Activated CD4-positive, CD25-positive, alpha-beta regulatory T cell treated with anti-CD3 and anti-CD28 coated beads, Interleukin-2, amount 50 U/mL, for 24 hours (primary cell): ENCODE data around the gene ZMIZ1.

Experiments
- ATAC-seq, 2 donors: fragments of 150-1000 bp; cut with Tn5 transposase; one replicate each; pipeline ENCODE4 v1.10.0; 2021; ENCODE audit warnings: mild to moderate bottlenecking in 1 of 2, moderate library complexity in 1 of 2

Gene ZMIZ1

DNA sequence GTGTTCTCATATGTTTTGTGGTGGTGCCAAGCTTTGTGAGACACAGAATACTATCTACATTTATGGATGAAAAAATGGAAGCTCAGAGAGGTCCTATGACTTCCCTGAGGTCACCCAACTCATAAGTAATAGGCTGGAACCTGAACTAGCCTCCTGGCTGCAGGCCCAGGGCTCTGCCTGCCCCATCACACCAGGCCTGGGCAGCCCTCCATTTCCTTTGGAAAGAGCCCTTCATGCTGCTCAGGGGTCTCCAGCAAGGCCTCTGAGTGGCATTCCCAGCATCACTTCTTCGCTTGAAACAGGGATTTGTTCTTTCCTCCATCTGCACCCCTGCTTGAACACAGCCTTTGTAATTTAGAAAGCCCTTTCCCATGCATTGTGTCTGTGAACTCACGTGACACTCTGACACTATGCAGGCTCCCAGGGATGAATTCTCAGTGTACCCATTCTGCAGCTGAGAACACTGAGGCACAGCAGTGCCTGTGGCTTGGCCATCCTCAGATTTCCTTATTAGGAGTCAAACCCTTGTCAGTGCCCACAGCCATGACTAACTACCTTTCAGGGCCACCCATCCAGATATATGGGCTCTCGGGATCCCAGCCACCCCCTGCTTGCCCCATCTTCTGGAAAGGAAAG is 150.7 kb downstream of the ZMIZ1 start:
- no peak for ATAC-seq

DNA sequence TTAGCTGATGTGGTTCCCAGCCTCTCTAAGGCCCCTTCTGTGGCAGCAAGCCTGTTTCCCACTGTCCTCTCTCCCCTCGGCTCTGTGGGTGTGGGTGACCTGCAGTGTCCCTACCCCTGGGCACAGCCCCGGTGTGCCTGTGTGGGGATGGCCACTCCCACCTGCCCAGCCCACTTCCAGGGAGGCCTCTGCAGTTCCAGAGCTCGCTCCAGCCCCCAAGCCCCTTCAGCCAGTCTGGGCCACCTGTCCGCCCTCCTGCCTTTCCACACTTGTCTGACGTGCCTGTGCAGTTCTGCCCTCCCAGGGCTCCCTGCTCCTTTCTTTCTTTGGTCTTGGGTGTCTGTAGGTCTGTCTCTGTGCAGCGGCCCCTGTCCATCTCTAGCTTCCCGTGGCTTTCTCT is 151.5 kb downstream of the ZMIZ1 start:
- no peak for ATAC-seq

DNA sequence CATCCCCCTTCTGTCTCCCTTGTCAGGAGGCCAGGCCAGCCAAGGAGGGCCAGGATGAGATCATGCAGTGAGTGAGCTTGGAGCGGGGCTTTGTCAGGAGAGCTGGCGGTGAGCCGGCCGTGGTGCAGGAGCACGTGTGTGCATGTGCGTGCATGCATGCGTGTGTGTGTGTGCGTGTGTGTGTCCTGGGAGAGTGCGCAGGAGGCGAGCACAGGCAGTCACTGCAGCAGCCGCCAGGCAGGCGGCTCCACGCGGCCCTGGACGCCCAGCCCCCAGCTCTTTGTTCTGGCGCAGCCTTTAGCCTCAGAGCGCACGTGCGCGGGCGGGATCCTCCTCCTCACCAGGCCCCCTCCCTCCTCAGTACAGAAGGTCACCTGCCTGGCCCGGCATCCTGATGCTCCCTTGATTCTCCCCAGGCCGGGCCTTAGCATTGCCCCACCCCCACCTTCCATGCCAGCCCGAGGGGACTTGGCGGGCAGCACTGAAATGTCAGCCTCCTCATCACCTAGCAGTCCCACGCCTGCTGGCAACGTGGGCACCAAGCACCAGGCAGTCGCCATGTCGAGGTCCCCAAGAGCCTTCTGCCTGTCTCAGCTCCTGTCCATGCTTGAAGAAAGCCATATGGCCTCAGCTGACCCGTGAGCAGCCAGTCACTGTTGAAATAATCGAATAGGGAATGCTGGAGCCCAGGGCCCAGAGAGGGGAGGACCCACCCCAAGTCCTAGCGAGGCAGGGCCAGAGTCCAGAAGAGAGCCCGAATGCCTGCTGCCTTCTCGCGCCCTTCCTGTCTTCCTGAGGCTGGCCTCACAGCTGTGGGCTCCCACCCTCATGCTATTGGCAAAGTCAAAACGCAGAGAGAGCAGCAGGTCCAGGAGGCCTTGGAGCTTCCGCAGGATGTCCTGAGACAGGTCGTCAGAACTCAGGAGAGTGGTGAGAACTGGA is 152.6 kb downstream of the ZMIZ1 start:
- ATAC-seq: no peak

DNA sequence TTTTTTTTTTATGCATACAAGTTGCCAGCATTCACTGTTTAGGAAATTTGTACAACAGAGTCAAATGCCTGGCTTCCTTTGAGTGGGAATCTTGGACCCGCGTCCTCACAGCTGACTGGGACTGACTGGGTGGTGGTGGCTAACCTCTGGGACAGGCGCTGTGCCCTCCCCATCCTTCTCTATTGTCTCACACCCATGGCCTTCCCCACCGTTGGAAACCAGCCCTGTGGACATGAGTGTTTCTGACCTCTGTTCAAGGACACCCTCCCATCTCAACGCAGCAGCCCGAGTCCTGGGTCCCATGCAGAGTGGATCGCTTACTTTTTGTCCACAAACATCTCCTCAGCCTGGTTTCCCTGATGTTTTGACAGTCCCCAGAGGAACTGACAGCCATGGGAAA is 153.4 kb downstream of the ZMIZ1 start:
- ATAC-seq: no peak

DNA sequence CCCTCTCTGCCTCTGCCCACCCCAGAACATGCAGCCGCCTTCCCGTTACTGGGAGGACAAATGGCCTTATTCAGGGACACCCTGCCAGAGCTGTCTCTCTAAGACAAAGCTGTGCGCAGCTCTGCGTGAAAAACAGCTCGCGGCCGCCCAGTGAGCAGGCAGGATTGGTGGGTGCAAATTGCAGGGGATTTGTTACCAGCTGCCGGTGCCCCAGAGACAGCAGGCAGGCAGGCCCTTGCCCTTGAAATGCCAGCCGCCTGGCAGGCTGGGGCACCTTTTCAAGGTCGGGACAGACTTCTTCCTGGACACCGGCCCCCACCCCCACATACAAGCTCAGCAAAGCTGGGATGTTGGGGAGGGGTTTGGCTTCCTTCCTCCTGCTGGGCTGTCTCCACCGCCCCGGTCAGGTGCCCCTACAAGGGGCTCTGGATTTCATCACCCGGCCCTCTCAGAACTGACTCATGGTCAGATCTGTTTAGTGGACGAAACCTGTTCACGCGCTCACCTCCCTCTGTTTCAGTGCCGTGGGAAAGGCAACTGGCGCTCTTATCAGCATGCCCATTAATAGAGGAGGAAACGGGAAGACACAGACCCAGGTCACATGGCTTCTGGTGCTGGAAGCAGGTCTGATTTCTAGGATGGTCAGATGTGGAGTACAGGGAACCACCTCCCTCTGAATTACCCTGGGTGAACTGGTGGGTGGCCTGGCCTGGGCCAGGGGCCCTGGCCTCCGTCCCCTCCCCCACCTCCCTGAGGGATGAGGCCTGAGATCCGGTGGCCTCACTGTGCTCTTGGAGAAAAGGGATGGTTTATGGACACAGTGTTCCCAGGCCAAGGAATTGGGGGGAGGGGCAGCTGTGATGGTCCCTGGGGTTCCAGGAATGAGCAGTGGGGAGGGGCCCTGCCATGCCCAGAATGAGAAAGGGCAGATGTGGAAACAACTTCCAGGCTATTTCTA is 154.6 kb downstream of the ZMIZ1 start:
- no peak for ATAC-seq

DNA sequence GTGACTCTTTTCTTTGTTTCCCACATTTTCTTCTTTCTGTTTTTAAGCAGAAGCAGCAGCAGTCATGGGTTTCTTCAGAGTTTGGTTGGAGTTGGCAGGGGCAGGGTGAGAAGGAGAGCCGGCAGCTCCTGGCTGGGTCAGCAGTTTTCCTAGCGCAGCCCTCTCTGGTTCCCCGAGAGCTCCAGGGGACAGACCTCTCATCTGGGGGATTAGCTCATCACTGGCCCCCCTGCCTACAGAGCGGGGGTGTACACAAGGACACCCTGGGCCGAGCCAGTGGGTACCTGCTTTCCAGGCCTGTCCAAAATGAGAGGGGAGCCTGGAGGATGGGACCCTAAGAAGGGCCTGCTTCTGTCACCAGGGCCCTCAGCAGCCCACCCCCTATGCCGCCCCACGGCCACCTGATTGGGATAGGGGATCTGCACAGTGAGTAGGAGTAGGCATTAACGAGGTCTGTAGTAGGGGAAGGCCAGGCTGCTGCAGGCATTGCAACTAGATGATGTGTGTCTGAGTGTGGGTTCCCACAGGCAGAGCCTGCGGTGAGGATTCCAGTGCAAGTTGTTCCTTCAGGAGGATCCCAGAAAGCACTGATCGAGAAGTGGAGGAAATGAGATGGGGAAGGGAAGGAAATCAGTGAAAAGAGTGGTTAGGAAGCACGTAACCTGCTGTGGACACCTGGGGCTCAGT is 155.6 kb downstream of the ZMIZ1 start:
- no peak for ATAC-seq

DNA sequence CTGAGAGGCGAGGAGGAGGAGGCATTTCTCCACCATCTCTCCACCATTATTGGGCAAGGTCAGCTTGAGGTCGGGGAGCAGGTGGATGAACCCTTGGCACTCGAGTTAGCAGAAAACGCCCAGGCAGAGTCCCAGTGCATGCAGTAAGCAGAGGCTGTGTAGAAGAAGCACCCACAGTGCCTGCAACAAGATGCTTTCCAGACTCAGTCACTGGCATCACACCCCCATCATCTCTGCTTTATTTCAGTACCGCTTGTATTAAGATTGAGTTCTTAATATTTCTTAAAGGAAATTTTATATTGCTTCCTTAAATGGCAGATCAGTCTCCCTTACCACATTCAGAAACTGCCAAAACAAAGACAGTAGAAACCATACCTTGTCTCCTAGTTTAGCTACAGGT is 156.2 kb downstream of the ZMIZ1 start:
- no peak for ATAC-seq

DNA sequence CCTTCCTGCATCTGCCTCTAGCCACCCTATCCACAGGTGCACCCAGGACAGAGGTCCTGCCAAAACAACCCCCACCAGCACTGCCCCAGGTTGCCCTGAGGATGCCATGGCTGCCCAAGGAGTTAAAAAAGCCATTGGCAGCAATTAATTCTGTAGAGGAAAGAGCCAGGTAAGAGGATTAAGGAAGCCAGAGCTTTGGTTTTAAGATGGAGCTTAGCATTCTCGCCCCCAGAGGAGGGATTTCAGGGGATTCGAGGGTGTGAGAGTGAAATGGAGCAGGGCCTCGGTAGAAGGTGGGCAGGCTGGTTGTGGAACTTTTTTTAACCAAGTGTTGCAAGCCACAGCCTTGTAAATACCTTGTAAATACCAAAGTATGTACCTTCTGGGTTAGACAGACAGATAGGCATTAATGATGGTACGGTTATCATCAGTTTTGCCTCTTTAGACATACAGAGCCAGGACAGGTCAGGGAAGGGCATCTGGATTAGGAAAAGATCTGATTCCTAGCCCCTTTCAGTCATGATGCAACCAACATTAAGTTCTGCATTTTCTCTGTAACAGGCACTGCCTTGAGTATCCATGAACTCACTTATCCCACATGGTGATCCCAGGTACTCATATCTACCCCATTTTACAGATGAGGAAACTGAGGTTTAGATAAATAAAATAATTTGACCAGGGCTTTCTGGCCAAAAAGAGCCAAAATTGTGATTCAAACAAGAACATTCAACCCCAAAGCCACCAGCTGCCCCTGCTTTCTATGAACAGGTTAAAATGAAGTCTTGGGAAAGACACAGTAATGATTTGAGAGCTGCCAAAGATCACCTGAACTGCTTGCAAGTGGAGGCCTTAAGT is 157.9 kb downstream of the ZMIZ1 start:
- ATAC-seq: no peak

DNA sequence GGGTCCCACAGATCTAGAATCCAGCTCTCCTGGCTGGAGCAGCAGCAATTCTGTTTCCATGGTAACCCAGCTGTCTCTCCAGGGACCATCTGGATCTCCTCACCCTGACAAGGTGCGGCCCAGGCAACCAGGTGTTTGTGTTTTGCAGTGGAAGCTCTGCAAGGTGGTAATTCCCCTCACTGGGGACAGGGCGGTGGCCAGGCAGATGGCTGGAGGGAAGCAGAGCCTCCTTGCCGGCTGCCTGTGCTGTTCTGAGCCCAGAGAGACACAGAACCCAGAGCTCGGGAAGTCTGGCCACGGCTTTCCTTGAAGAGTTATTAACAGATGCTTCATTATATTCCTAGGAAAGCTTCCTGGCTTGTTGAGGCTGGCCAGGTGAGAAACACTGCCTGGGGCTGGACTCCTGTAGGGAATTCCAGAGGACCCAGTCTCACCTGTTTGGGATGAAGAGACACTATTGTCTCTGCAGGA is 160.3 kb downstream of the ZMIZ1 start:
- no peak for ATAC-seq

DNA sequence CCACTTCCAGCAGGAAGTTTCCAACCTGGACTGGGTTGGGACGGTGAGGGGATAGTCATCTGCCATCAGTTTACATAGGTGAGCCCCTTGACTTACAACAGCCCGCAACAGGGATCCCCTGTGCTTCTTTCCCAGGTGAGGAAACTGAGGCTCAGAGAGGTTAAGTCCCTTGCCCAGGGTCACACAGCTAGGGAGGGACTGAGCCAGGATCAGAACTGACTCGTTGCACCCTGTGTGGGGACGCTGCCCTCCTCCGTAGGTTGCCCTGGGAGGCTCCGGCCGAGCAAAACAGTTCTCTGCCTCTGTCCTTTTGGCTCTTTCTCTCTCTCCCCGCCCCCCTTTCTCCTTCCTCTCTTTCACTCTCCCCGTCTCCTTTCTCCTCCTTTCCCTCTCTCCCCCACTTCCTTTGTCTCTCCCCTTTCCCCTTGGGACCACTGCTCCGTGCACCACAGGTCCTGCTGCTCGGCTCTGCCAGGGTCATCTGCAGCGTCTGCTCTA is 161.1 kb downstream of the ZMIZ1 start:
- no peak for ATAC-seq

DNA sequence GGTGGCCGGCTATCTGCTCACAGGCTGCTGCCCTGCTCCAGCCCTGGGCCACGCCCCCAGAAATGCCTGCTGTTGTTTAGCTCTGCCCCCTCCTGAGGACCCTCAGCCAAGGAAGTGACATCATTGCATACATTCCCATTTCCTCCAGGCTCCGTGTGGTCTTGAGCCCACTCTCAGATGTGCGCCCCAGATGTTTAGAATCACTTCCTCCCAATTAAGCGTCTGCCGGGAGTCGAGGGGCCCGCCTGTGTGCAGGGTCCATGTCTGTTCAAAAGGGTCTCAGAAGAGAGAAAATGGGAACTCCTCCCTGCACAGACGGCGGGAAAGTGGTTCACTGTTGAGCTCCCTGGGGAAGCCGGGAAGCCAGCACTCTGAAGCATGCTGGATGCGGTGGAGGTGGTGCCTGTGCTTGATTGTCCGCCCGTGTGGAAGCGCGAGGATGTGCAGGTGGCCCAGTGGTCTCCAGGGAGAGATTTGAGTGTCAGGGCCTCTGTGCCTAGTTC is 161.6 kb downstream of the ZMIZ1 start:
- no peak for ATAC-seq

DNA sequence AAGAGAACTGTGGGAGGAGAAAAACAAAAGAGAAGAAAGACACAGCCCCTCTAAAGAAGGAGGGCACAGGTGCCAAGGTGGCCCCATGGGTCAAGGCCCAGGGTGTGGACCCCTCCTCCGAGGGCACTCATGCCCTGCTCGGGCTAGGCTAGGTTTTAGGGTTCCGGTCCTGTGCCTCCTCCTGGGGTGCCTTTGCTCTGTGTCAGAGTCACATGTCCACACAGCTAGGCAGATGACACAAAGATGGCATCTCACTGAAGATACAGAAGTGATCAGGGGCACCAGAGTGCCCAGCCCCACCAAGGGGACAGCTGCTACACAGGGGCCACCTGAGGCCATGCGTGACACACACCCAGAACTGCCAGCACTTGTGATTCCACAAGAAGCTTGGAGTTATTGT is 162.1 kb downstream of the ZMIZ1 start:
- ATAC-seq: no peak

DNA sequence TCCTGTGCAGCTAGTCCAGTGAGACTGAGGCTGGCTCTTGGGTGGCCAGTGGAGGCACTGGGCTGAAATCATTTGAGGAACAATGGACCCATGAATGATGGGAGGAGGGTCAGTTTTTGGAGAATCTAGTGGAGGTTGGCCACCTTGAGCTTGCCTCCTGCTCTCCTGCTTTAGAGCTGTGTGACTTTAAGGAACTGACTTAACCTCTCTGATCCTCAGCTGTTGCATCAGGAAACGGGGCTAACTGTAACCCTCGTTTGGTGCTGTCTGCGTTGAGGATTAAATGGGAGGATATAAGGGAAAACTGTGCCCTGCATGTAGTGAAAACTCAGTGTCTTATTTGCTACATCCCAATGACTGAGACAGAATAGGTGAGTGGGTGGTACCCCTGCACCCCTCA is 163.1 kb downstream of the ZMIZ1 start:
- ATAC-seq: no peak

DNA sequence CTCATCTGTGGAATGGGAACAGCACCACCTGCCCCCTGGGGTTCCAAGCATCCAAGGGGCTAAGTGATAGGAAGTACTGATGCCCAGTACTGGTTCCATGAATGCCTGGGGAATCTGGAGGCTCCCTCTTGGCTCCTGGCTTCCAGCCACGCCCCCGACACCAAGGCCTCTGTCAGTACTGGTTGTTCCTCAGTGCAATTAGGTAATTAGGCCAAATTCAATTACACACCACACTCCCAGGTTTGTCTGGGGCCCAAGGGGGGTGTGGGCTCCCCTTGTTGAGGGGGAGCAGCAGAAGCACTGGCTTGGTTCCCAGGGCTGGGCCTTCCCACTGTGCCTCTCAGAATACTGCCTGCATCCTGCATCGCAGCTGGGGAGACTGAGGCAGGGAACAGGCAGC is 164.1 kb downstream of the ZMIZ1 start:
- ATAC-seq: no peak

DNA sequence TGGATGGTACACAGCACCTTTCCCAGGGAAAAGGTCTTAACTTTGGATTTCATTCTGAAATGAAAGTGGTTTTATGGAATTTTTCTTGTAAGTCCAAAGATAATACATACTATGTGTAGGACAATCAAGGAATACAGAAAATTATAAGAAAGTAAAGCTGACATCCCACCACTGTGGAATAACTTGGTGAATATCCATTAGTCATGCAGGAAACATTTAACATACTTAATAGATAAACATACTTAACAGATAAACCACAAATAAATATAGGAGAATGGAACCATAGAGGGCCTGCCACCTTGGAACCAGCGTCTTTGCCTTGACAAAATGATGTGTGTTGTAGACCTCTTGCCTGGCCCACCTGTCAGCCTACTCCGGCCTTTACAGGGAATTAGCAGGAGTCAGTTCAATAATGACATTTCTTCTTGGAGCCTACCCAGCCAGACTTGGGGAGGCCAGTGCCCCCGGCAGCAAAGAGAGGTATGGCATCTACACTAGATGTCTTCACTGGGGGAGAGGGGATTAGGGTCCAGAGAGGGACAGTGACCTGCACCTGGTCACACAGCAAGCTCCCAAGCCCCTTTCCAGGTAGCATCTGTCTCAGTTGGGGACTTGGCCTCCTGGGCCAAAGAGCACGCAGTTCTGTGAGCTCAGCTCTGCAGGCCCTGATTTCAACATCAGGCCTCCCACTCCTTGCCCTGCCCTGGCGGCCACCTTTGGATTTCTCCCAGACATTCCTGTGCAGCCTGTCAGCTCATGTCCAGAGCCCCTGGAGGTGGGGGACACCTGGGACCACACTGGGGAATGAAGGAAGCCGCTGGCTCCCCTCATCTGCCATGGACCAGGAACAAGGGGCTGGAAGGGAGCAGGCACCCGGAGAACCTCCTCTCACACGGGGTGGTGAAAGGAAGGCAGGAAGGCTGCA is 165.9 kb downstream of the ZMIZ1 start:
- ATAC-seq: no peak

DNA sequence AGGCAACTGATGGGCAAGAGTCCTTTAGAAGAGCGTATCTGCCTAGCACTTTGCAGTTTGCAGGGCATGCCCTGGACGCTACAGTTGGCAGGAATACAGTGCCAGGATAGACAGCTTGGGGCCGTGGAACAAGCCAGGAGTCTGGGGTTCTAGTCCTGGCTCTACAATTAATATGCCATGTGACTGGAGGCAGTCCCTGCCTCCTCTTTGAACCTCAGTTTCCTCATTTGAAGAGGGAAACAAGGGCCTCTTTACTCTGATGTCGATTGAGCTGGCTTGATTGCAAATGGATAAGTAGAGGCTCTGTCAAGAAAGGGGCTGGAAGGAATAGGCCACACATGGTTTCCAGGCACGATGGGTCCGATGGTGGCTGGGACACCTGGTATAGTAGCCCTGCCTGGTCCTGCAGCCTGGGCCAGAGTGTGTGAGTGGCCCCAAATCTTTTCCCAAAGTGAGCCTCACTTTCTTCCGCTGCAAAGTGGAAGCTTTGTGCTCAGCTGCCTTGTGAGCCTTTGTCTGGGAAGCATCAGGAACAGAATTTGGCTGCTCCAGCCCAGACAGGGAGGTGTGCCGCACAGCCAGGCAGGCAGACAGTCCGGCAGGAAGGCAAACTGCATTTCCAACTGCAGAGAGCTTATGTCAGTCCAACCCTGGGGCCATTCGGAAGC is 167.1 kb downstream of the ZMIZ1 start:
- ATAC-seq: no peak

DNA sequence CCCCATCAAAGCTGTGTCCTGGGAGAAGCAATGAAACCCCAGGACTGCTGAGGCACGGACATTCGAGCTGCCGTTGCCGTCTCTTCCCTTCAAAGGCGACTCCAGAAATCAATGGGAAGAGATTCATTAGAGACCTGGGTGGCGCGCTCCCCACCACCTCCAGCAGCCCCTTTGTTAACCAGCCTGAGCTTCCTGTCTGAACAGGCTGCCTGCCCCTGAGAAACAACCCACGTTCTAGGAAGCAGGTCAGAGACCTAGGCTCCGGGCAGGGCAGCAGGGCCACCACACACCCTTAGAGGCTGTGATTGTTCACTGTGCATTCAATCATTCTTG is 167.6 kb downstream of the ZMIZ1 start:
- ATAC-seq: no peak

DNA sequence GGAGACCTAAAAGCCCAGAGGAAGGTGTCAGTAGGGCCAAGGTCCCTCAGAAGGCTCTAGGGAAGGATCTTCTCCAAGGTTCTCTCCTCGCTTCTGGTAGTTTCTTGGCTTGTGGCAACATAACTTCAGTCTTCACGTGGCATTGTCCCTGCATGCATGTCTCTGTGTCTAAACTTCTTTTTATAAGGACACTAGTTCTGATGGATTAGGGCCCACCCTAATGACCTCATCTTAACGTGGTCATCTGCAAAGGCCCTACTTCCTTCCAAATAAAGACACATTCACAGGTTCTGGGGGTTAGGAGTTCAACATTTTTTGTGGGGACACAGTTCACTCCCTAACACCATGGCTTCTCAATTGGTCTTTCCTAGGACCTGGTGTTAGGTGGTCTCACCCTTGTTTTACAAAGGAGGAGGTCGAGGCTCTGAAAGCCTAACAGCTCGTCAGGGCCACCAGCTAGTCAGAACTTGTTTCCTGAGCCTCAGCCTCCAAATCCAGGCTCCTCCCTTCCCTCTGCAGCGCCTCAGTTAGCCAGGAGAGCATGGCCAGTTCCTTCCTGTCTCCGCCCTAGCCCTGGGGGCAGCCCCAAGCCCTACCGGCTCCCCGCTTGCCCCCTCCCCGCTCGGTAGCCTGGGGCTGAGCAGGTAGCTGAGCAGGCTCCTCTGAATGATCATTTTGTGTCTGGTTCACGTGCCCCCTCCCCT is 168.8 kb downstream of the ZMIZ1 start:
- ATAC-seq: no peak

DNA sequence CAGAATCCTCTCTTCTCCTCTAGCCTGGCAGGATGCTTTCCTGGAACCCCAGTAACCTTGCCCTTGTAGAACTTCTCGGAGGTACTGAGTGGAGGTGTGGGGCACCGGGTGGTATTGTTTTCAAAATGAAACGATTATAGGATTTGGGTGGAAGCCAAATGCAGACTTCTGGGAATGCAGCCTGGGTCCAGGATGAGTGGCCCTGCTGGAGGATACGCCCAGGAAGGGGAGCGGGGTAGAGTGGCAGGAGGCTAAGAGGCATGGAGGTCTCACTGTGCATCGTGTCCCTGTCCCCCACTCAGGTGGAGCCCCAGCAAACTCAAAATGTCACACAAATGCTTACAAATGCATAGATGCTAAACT is 169.4 kb downstream of the ZMIZ1 start:
- no peak for ATAC-seq
